ENCODE data around the gene ADAM15.
A peak's percentile ranks its signal among the peaks of the same experiment; 100 is the strongest.

Gene ADAM15, protein sequence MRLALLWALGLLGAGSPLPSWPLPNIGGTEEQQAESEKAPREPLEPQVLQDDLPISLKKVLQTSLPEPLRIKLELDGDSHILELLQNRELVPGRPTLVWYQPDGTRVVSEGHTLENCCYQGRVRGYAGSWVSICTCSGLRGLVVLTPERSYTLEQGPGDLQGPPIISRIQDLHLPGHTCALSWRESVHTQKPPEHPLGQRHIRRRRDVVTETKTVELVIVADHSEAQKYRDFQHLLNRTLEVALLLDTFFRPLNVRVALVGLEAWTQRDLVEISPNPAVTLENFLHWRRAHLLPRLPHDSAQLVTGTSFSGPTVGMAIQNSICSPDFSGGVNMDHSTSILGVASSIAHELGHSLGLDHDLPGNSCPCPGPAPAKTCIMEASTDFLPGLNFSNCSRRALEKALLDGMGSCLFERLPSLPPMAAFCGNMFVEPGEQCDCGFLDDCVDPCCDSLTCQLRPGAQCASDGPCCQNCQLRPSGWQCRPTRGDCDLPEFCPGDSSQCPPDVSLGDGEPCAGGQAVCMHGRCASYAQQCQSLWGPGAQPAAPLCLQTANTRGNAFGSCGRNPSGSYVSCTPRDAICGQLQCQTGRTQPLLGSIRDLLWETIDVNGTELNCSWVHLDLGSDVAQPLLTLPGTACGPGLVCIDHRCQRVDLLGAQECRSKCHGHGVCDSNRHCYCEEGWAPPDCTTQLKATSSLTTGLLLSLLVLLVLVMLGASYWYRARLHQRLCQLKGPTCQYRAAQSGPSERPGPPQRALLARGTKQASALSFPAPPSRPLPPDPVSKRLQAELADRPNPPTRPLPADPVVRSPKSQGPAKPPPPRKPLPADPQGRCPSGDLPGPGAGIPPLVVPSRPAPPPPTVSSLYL
- 32.8 to 33.8 reads per million in 2 donors for total RNA-seq

DNA sequence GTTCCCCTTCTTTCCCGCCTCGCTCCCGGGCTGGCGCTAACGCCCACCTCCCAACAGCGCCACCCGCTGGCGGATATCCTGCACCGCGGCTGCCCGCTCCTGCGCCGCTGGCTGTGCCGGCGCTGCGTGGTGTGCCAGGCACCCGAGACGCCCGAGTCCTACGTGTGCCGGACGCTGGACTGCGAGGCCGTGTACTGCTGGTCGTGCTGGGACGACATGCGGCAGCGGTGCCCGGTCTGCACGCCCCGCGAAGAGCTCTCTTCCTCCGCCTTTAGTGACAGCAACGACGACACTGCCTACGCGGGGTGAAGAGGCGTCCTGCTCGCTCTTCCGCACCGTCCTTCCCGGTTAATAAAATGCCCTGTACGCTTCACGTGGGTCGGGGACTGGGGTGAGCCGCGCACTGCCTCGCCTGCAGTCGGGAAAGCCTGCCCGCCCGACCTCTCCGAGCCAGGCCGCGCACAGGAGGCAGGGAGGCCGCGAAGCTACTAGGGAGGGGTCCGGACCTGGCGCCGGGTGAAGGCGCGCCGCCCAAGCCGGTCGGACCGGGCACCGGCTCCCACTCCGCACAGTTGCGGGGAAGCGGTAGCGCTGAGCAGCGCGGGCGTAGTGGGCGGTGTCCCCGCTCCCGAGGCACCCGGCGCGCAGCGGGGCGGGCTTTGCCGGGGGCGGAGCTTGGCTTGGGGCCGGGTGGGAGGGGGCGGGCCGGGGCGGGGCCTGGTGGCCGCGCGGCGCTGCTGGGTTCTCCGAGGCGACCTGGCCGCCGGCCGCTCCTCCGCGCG is at the start of gene ADAM15:
TSS of gene ADAM15 (plus strand) at position 757 of the 782 bp plus-strand sequence. CDS start 71 bp downstream, outside the sequence.
- DNase-seq, result peak; percentile 69

DNA sequence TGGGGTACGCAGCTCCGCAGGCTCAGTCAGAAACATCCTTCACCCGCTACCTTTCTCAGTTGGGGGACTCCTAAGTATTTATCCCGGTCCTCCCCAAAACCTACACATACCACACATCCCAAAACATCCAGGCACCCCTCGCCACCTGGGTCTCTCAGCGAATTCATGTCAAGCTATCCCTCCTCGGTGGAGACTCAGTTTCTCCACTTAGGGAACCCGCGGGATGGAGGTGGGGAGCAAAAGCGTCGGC is 49.8 kb upstream of the ADAM15 start:
- no peak for DNase-seq

DNA sequence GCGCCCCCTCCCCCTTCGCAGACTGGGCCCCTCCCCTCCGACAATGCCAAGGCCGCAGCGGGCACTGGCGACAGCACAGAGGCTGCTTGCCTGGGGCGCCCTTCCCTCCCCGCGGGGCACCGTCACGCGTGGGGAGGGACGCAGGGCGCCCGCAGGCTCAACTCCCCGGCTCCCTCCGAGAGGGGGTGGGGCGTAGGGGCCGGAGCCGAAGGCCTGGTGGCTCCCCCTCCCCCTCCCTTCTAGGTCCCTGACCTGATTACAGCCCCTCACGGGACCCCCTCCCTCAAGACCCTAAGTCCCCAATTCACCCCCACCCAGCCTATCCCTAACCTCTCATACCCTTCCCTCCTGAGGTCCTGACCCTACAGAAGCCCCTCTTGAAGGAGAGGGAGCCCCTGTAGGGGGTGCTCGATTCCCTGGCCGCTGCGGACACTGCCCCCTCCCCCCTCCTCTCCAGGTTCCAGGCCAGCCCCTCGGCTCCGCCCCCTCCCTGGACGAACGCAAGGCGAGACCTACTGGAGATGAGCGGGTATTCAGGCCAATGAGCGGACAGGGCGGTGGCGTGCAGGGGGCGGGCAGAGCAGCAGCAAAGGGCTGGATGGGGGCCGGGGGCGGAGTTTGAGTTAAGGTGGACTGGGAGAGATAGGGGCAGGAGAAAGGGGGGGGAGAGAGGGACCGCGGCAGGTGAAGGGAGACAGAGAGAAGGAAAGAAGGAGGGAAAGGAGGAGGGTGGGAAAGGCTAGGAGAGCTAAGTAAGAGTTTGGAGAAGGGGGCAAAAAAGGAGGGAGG is 49.2 kb upstream of the ADAM15 start:
- peak; percentile 91 for DNase-seq

DNA sequence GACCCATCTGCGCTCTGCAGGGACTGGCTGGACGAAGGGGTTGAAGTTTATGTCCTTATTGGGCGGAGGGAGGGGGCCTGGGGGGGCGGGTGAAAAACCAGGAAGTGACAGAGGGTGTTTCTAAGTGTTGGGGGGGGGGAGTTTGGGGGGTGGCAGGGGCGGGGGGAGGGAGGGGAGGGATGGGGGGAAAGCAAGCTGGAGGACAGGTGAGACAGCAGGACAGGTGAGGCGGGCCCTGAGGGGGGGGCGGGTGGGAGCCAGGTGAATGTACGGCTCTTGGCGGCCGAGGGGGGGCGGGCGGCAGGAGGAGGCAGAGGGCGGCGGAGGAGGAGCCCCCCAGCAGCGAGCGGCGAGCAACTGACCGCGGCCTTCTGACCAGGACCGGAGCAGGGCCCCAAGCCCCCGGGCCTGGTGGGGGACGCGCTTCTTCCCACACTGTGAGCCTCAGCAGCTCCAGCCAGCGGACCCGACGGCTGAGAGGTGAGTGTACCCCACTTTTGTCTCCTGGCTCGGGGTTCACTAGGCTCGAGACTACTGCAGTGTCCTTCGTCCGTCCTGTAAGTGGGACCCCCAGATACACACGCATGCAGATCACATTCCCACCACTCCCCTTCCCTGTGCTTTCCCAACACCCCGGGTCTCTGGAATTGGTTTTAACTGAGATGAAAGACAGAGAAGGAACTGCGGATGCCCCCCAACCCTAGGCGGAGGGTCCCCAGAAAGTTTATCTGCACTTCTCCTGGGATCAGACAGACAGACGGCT is 48.5 kb upstream of the ADAM15 start, which contains the start of gene ZBTB7B:
TSS of gene ZBTB7B (plus strand) at position 339 of the 763 bp plus-strand sequence. CDS start 11,859 bp downstream, outside the sequence.
- DNase-seq, result no peak

DNA sequence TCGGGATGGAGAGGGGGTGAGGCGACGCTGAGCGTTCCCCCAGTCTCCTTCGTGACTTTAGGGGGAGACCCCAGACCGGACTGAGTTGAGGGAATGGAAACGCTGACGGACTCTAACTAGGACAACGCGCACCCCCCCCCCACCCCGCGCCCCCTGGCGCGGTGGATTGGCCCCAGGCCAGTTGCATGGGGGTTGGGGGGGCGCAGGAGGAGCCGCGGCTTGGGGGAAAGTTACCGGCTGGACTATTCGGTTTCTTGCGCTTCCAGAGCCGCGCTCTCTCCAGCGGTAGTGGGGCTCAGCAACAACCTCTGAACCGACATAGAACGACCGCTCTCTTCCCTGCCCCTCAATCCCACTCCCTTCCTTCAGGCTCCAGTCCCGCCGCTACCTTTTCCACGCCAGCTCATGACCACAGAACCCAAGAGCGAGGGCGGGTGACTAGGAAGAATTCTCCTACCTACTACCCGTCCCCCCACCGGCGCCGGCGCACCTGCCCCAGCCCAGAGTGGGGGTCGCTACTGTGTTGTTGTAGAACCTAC is 47.8 kb upstream of the ADAM15 start:
- DNase-seq, result no peak

DNA sequence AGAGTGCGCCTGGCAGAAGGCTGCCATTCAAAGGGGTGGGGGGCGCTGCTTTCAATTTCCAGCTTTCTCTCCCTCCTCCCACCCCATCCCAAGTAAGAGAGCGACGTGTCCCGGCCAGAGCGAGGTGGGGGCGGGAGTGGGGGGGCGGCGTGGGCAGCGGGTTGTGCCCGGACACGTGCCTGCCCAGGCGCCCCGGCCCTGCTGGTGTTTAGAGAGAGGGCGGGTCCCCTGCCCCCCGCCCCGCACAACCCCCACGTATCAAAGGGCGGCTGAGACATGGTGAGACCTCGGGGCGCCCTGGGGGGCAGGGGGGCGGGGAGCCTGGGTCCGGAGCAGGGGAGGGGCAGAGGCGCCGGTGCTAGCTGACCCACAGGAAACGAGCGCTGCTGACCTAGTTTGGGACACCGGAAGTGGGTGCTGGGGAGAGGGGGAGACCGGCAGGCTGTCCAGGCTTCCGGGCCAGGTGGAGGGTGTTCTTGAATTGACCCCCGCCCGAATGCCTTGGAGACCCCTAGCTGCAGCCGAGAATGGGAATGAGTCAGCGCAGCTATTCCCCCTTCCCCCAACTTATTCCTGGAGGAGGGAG is 47.3 kb upstream of the ADAM15 start:
- DNase-seq, result no peak

DNA sequence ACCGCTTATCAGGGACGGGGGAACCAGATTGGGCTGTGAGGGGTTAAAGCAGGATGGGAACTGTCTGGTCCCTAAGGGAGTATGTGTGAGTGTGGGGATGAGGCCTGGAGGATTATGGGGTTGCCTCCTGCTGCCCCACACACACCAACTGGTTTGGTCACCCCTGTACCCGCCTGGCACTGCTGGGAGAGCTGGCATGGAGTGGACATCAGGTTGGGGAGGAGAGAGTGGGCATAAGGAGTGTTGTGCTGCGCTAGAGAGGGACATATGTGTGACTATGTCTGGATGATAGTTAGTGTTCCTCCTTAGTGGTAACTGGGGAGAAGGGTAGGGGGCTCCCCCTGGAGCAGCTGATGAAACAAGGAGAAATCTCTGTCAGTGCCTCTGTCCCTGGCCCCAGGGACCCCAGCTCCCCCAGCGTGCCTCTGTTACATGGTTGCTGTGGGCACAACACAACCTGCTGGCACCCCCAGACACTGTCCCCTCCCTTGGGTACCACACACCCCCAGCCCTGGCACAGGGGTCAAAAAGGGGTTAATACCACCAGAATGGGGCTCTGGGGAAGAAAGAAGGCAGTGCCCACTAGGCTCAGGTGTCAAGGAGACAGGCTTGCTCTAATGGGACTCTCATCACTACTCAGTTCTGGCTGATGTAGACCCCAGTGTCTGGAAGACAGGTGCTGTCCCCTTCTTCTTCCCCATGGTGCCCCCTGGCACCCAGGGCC is 46.6 kb upstream of the ADAM15 start:
- no peak for DNase-seq

DNA sequence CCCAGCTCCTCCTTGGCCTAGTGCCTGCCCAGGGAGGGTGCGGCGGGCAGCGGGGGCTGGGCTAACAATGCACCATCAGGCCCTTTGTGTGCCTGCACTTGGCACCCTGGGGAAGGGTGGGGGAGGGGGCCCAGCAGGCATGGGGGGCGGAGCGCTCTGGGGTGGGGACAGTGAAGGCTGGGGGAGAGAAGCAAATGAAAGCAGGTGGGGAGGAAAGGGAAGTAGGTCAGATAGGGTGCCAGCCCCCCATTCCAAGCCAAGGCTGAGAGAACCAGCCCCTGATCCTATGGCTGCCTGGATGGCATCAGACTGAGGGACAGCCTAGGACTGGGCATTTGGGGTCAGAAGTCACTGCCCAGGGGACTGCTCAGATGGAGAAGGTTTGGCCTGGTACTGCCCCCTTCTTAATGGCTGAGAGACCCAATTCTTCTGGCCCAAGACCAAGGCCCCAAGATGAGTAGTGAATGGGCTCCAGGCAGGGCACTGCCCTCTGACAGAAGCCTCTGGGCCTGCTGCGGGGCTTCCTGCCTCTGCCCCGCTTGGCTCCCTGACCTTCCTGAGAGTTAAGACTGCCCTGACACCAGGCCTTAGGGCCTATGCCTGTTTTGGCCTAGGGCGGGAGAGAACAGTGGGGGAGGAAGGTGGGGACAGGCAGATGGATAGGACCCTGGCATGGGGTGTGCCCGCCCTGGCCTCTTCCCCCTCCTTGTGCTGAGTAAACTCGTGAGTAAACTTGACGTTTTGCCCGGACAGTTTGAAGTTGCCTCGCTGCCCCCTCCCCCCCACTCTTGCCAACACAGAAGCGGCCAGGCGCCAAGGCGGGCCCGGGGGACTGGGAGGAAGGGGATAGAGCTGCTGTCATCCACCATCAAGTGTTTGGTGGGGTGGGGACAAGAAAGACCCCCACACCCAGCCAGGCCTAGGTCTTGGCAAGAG is 45.8 kb upstream of the ADAM15 start:
- no peak for DNase-seq

DNA sequence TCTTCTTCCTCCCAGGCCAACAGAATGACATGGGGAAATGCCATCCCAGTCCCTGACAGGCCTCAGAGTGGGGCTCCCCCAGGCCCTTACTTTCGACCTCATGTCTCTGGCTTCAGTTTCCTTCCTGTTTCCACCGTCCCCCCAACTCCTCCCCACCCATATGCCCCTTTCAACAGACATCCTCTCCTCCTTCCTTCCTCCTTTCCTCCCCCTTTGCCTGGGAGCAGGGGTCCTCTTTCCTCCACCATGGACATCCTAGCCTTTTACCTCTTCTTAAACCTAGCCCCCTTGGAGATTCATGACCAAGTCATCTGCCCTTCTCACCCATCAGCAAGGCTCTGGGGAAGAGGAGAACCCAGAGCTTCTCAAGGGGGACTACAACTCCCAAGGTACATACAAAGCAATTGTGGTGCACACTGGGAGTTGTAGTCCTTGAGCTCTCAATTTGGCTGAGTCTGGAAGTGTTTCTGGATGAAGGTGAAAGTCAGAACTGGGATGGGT is 44.5 kb upstream of the ADAM15 start:
- no peak for DNase-seq

DNA sequence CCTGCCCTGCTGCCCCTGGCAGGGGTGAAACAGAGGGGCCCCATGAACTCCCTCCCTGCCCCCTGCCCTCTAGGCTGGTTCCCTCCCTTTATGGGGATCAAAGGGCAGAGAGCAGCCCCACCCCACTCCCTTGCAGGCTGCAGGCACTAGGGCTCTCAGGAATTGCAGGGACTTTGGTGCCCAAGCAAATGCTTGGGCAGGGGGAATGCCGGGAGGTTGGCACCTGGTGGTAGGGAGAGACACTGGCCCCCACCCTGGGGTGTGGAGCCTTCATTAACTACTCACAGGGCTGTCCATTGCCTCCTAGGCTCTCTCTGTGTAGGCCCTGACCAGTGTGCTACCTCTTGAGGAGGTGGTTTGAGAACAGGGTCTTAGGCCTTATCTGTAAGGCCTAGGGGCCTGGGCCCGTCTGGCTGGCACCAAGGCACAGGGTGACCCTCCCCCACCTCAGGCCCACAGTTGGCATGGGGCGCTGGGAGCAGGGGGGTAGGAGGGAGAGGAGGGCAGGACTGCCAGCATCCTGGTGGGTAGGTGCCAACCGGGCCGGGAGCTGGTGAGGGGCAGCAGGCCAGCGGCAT is 43.8 kb upstream of the ADAM15 start:
- no peak for DNase-seq

DNA sequence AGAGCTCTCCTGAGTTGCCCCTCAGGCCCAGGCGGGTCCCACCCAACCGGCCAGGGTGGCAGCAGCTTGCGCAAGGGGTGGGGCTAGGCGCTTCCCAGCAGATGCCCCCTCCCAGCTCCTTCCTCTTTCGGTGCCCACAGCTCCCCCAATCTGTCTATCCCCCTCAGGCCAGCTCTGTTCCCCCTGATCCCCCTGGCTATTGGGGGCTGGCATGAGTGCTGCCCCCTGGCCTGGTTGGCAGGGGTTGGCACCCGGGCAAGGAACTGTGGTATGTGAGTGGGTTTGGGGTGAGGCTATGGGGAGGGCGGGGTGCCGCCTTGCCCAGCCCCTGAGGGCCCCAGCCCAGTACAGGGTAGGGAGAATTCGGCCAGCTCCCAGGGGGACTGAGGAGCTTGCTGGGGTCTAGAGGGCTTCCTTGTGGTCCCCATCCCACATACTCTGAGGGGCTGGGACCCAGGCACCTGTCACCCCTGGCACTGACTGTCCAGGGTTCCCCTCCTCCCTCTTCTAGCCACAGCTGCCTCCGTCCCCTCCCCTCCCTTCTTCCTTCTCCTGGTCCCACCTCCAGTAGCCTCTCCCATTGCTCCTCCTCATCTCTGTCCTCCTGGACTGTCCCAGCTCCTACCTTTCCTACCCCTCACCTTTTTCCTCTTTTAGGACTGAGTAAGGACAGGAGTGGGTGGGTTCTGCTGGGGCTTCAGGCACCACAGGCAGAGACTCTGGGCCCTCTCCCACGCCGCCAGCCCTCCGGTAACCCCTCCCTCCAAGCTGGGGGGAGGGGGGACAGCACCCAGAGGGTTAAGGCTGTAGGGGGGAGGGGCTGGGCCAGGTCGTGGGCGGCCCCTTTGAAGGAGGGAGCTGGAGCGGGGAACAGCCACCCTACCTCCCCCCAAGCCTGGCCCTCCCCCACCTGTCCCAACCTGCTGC is 42.8 kb upstream of the ADAM15 start:
- no peak for DNase-seq

DNA sequence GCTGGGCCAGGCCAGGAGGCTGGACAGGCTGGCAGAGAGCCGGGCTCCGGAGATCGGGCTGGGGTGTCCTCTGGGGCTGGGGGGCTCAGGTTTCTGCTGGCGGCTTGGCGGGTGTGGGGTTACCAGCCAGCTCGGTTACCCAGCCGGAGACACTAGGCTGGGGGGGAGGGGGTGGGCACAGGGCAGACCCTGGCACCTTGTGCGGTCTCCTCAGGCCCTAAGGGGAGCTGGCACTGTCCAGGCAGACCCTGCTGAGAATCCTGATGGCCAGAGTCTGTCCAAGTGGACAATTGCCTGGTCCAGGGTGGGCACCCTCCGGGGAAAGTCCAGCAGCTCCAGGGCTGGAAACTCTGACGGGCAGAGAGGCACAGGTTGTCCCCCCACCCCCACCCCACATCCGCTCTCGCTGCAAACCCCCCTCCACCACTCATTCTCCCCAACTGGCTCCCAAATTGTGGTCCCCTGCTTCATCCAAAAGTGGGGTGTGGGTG is 41.9 kb upstream of the ADAM15 start:
- no peak for DNase-seq

DNA sequence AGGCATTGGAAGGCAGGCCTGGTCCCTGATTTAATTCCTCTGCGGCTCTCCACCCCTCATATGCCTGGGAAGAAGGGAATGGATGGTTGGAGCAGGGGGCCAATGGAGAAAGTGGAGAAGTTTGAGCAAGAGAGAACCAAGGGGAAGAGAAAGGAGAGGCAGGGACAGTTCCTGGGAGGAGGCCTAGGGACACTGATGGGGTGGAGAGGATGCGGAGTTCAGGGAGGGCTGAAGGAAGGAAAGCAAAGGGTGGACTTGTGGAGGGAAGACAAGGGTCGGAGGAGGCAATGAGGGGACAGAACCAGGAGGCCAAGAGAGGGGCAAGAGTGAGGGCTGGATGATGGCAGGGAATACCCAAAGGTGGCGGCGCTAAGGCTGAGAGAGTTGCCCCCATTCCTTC is 41.4 kb upstream of the ADAM15 start:
- DNase-seq, result no peak

DNA sequence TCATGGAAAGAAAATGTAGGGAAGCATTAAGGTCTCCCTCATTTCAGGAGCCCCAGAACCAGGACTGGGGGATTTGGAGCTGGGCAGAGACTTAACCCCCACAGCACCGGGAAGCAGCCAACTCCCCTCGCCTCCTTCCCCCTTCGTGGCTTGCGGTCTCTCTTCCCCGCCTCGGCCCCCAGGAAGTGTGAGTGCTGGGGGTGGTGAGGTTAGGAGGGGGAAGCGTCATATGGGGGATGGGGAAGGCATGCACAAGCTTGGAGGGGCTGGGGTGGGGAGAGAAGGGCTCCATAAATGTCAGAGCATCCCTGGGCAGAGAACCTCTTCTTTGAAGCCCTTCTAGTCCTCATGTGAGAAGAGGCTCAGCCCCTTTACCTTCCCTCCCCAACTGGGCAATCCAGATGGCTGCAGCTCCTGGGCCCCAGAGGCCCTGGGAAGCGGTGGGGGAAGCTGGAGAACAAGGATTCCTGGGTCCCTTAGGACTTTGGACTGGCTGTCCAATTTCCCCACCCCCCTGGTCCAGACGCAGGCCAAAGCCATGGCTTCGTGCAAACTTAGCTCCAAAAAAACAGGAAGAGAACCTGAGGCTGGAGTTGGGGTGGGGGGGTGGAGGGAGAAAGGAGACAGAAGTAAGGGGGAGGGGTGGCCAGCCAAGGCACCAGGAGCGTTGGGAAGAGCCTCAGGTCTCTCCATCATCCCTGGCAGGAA is 40.8 kb upstream of the ADAM15 start:
- DNase-seq, result no peak

DNA sequence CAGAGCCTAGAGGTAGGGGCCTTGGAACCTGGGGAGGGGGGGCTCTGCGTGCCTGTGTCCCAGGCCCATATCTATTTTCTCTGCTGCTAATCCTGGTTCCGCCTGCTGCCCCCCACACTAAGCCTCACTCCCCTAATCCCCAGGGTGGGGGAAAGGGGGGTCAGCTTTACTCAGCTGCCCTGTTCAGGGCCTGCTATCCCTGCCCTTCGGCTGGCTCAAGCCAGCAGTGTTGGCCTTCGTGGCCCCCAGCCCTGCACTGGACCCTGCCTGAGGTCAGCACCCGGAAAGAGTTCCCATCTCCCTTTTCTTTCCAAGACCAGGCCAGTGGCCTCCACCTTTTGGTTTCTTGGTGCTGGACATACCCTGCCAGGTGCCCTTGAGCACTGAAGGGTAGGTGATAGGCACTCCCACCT is 40.1 kb upstream of the ADAM15 start:
- DNase-seq, result no peak

DNA sequence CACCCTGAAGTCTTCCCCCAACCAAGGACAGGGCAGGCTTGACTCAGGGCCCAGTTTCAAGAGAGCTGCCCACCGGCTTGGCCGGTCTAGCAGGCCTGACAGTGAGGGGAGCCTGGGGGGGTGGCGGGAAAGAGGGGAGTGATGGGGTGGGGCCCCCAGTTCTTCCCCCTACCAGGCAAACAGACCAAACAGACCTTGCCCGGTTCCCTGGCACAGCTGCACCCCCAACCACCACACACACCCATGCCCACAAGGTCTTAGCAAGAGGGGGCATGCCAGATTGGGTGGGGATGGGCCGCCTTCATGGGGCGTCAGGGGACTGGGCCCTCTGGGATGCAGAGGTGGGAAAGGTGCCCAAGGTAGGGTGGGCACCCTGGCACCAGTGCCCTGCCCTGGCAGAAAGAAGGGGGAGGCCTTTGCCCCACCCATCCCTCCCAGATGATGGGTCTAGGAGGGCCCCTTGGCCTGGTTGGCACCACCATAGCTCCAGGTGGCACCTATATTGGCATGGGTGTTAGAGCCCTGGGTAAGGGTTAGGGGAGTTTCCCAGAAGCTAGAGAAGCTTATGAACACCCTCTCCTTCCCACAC is 39.6 kb upstream of the ADAM15 start:
- no peak for DNase-seq
